ENCODE data around the gene SPATA6L.
A peak's percentile ranks its signal among the peaks of the same experiment; 100 is the strongest.

Gene SPATA6L

DNA sequence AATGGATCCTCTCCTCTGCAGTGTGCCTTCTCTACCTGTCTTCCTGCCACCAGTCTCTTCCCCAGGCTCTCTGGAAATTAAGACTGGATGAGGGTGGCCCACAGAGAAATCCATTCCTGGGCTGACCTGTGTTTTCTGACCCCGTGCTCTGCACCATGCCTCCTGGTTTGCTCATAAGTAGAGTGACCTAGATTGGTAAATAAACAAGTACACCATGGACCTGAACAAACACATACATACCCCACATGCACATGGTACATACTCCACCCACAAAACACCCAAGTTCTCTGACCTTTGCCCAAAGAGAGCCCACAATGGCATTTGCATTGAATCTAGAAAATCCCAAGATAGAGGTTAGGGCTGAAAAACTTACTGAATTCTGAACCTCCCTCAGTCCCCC lies 81.6 kb downstream of the SPATA6L start:
- DNase-seq (ENCODE audit: low spot score), result no peak

DNA sequence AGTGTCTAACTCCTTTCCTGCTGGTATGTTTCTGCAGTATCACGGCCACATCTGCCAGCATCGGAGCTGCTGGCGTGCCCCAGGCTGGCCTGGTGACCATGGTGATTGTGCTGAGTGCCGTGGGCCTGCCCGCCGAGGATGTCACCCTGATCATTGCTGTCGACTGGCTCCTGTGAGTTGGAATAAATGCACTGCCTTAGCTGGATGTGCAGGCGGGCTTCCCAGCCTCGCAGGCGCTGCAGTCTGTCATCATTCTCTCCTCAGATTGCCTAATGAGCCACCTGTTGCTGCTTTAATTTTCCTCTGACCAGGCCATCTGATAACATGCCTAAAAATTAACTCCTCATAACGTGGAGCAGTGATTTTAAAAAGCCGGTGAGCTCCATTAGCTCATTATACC lies 83.3 kb downstream of the SPATA6L start:
- DNase-seq (ENCODE audit: low spot score), result no peak

DNA sequence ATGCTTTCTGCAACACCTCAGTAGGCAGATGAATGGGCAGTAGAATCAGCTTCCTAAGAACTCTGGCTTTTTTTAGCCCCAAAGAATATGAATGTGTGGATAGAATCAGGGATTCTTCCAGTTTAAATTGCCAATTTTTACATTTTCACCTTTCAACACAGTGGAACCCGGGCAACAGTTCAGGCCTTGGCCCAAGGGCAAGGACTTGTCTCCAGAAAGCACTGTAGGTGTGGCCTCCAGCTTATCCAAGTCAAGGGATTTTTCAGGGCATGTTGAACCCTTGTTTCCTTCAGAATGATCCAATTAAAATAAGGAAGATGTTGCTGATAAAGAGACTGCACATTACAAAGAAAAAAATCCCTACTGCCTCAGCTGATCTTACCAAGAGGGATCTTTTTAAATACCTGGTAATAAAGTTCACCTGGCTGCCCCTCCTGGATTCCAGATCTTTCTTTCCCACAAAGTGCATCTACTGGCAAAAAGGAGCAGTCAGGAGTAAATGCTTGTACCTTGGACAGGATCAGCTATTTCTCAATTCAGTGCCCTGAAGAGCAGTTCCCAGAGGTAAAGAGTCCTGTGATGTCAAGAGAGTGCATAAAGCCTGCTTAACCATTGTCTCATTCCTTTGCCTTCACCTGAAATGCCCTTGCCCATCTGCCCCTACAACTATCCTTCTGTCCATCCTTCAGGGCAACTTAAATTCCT lies 84.3 kb downstream of the SPATA6L start:
- DNase-seq (ENCODE audit: low spot score), result no peak

DNA sequence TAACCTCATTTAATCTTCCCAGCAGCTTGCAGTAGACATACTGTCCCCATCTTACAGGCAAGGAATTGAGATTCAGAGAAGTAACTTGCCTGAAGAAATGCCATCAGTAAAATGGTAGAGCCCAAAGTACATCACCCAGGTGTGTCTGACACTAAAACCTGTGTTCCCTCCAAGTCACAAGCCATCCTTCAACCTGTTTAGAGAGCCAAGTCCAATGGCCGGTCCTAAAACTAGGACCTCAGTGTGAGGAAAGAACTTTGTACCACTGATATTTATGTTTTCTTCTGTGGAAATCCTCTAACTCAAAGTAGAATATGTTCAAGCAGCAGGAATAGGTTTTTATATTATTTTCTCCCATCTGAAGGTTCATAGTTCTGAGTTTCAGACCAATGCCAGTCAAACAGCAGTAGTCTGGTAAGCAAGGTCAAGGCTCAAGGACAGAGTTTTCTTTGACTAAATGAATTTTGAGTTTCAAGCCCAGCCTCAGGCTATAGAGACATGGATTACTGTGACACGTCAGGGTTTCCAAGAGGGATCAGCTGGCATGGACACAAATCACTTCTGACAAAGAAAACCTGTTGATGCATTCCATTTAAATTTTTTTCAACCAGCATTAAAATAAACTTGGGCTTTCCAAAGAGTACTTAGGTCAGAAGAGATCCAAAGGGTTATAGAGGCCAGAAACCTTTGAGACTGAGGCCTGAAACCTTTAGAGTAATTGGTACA lies 85.1 kb downstream of the SPATA6L start:
- no peak for DNase-seq (ENCODE audit: low spot score)

DNA sequence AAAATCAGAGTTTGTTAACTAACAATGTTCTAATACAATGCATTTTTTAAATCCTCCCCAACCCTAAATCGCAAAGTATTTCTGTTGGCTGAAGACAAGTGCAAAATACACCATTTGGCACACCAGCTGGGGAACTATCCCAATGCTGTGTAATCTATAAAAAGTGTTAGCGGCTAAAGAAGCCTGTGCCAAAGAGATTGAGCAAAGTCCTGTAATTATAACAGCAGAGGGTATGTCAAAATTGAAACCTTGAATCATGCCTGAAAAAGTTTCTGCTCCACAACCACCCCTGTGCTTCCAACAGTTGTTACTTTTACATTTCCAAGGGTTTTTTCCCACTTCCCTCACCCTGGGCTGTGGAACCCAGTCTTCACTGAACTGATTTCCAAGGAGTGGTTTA lies 87.3 kb downstream of the SPATA6L start:
- no peak for DNase-seq (ENCODE audit: low spot score)

DNA sequence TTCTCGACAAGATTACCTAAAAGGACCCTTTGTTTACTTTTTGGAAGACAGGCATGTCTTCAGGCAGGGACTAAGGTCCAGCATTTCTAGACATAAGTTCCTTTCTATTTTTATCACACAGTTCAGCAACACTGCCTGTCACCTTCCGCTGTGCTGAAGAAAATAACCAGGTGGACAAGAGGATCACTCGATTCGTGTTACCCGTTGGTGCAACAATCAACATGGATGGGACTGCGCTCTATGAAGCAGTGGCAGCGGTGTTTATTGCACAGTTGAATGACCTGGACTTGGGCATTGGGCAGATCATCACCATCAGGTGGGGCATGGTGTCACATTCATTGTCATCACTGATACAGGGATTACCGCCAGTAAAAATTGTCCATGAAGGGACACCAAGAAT lies 89.8 kb downstream of the SPATA6L start:
- no peak for DNase-seq (ENCODE audit: low spot score)

DNA sequence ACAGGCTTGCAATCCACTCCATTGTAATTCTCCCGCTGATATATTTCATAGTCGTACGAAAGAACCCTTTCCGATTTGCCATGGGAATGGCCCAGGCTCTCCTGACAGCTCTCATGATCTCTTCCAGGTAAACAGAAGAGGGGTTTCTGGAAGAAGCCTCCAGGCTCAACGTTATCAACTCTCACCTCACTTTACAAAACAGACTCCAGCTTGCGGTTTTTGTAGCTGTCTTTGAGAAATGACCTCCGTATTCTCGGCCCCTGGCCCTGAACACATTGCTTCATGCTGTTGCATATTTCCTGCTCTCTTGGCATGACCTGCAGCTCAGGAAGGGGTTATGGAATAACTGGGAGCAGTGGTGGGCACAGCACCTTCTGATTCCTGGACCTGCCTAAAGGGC lies 90.3 kb downstream of the SPATA6L start:
- DNase-seq (ENCODE audit: low spot score), result no peak

DNA sequence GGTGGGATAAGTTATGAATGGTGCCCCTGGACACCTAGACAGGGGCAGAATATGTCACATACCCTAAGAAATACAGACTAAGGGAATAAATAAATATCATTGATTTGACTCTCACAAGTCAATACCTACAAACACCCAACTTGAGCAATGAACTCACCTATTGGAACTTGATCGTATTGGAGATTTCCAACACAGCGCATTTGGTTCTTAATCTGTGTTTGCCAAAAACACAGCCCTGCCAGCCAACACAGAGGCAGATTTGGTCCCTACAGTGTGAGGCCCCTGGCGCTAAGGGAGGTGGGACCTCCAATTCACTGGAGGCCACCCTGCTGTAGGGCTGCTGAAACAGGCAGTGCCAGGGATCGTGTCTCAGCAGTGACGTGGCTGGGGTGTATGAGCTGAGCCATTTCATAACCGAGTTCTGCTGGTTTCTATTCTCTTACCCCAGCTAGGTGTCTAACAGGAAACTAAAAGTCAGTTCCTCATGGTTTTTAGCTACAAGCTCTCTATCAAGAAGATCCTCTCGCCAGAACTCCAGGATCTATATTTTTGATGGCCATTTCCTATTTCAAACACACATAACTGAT lies 91.5 kb downstream of the SPATA6L start:
- DNase-seq (ENCODE audit: low spot score), result no peak

DNA sequence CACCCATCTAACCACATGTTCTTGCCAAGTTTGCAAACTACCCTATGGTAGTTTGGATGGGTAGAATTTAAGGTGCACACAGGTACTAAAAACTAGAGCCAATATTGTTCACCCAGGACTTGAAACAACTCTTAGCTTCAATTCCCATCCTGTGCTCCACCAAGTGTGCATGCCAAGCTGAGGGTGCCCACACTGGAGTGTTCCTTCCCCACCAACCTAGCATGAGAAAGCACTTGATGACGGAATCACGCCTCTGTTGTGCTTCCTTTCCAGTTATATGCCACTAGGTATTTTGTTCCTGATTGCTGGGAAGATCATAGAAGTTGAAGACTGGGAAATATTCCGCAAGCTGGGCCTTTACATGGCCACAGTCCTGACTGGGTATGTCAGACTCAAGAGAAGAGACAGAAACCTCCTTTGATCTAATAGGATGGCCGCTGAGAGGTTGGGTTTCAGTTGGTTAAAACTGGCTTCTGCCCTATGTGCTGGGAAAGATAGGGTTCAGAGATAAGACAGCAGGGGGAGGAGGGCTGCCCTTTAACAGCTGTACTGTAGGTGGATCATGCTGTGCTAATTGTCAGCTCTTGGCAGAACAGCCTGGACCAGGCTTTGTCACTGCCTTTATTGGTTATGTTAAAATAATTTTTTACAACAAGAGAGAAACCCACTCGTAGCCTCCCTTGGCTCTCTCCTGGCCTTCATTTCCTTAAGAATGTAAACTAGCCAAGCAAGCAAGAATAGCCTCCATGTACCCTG lies 92.5 kb downstream of the SPATA6L start:
- no peak for DNase-seq (ENCODE audit: low spot score)

DNA sequence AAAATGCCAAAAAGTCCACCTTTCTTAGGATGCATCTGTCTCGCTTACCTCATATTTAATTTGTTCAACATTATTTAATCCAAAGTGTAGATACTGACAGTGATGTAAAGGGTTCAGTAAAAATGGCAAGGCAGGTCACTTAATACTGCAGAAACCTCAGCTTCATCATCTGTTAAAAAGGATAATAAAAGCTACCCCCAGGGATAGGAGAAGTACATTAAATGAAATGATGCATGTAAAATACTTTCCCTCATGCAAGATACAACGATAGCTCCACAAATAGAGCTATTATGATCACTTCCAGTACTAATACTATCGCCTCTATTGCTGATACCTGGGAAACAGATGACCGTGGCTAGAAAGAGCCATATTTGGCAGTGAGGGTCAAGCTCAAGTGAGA lies 93.1 kb downstream of the SPATA6L start:
- DNase-seq (ENCODE audit: low spot score), result no peak

DNA sequence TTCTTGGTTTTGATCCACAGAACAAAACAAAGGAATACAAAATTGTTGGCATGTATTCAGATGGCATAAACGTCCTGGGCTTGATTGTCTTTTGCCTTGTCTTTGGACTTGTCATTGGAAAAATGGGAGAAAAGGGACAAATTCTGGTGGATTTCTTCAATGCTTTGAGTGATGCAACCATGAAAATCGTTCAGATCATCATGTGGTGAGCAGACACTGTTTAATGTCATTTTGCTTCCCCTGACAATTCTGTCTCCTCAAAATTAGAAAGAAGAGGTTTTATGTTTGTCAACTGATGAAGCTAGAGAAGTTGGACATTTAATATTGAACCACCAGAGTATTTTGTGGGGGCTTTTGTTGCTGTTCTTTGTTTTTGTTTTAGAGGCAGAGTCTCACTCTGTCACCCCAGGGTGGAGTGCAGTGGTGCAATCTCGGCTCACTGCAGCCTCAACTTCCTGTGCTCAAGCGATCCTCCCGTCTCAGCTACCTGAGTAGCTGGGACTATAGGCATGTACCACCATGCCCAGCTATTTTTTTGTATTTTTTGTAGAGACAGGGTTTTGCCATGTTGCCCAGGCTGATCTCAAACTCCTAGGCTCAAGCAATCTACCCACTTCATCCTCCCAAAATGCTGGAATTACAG lies 94.0 kb downstream of the SPATA6L start:
- no peak for DNase-seq (ENCODE audit: low spot score)

DNA sequence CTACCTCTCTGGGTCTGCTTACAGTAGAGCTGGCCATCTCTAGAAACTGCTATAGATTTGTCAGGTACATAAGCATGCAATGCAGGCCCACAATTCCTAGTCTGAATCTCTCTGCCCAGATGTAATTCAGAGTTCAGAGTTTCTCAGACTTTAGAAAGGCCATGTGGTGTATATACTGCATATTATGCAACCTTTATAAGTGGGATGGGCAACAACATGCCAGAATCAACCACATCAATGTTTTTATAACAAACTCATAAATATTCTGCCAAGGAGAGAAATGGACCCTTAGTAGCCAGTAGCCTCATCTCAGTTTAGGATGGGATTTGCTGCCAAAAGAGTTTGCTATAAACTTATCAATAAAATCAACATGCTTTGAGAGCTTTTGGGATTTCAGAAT lies 97.2 kb downstream of the SPATA6L start:
- DNase-seq (ENCODE audit: low spot score), result no peak

DNA sequence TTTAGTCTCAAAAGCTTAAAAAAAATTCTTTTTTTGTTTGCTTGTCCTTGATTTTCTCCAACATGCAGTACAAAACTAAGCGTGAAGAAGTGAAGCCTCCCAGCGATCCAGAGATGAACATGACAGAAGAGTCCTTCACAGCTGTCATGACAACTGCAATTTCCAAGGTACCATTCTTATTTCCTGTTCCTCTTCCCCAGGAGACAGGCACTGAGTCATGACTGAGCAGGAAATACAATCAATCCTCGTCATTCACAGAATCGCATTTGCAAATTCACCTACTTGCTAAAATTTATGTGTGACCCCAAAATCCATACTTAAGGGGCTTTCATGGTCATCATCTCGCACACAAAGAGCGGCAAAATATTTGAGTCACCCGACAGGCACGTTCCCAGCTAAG lies 98.7 kb downstream of the SPATA6L start:
- DNase-seq (ENCODE audit: low spot score), result no peak

DNA sequence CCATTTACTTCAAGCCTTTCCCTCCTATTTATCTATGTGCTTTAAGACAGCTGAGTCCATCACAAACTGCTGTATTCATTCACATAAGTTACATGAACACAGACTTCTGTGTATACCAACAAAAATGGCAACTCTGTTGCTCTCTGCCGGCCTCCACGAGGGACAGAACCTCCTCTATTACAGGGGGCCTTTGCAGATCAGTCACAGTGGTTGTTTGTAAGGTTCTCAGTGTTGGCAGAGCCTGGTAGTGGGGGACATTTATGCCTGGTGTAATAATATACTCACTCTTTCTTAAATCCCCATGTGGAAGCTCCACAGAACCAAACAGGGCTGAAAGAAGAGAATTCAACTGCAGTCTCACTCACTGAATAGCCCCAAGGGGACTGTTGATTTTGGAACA lies 99.5 kb downstream of the SPATA6L start:
- no peak for DNase-seq (ENCODE audit: low spot score)

DNA sequence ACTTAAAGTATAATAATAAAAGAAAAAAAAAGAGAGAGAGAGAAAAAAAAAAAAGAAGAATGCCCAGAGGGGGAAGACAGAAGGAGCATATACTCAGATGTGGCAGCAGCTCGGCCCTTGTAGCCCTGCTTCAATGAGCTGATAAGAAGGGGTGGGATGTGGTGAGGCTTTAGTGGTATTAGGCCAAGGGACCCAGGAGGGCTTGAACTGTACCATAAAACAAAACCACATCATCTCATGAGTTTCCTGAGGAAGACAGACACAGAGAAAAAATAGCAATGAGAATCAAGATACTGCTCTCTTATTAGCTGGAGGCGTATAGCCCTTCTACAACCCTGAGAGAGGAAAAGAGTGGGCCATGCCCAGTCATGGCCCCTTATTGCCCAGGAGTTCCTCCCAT lies 103.2 kb downstream of the SPATA6L start:
- no peak for DNase-seq (ENCODE audit: low spot score)

DNA sequence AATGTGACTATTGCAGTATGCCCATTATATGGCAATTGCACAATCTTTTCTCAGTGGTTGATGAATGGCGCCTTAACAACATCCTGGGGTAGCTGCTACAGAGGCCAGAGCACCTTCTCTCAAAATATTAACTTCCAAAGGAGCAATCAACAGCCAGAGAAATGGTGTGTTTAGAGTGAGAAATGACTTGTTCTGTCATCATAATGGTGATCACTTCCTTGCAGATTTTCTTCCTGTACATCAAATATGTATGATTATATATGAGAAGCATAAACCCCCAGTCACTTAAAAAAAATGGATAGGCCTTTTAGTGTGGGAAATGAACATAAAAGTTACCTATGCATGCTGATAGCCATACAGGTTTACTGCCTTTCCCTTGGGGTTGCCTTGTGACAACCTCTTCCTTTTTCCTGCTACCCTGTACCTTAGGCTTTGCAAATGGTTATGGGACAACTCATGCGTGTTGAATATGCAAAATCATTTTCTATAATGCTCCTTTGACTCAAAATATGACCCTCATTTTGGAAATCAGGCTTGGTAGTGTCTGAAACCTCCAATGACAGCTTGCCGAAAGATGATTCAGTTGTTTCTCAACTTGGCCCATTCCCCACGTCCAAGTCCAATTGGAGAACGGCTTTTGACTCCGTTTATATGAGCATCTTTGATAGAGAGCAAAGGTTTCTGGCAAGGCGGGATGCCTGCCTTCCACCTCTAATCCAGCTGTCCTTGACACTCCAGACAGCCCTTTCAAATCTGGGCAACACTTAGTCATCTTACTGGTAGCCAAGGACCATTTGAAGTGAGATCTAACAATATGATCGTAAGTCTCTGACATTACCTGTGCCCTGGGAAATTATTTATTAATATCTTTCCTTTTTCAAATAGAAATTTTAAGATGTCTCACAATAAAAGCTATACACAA lies 106.8 kb downstream of the SPATA6L start:
- DNase-seq (ENCODE audit: low spot score), result no peak

DNA sequence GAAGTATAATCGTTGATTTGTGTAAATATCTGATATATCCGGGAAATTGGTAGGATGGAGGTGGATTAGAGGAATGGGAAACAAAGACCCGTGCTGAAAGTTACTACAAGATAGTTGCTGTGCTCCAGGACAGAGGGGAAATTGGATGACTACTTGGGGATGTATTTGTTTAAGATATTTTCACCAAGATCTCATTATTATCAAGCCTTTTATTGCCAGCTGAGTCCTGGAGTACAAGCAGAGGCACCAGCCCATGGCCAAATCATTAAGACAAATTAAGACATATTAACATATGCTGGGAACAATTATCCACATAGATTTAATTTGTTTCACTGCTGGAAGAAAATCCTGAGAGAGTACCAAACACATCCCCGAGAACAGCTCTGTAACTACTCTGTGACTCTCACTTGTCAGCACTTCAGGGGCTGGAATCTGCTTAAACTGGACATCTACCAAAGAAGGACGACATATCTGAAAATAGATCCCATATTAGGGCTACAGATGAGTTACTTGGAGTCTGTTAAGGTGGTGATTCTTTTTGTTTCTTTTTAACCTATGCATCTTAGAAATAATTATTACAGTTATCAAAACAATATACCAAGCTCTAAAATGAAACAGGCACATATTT lies 107.8 kb downstream of the SPATA6L start:
- DNase-seq (ENCODE audit: low spot score), result no peak

DNA sequence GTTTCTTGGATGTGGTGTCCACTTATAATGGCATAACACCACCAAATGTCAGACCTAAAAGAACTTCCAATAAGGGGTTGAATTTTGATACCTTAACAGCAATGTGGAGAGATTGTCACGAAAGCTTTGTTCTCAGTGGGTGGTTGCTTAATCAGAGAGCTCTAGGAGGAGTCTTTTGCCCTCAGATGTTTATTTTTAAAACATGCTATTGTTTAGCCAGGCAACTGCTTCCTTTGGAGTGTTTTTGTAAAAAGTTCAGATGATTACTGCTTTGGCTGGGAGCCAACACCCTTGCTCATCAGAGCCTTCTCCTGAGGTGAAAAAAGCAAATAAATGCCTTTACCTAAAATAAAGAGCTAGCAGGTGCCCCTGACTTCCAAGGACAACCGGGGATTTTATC lies 111.0 kb downstream of the SPATA6L start:
- peak; percentile 8 for DNase-seq (ENCODE audit: low spot score)

DNA sequence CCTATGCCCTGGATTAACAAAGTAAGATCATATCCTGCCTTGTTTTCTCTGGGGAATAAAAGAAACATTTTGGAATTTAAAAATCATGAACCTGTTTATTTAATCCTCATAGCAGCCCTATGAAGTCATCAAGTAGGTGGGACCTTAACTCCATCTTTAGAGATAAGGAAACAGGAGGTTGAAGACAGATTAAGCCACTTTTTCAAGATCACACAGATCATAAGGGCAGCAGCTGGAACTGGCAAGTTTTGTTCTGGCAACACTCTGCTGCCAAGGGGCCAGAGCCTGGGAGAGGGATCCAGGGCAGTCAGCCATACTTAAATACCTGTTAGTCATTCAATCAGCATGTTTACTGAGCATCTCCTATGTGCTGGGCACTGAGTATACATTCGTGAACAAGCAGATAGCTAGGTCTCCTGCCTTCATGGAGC lies 112.3 kb downstream of the SPATA6L start:
- DNase-seq (ENCODE audit: low spot score), result peak; percentile 8

DNA sequence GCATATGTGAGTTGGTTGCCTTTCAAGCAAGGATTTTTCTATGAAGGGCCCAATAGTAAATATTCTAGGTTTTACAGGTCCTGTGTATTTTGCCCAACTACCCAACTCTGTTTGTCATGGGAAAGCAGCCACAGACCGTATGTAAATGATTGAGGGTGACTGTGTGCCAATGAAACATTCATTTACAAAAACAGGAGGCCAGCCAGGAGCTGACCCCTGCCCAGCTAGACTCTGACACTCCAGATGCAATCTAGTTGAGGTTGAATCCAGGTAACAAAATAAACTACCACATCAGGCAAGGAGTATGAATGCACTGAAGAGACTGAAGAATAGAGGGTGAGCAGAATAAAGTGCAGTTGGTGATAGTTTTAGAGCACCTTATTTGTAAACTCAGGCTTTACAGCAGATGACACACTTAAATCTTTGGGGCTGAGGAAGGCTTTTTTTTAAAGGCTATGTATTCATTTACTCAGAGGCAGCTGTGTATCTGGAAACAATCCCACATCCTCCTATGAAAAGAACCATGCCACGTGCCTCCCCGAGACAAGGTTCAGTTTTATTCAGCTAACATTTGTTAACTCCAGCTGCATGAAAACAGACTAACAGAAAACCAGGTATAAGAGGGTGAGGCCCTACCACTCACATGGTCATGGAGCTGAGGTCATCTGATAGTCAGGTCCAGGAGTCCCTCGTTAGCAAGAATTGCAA lies 115.3 kb downstream of the SPATA6L start:
- no peak for DNase-seq (ENCODE audit: low spot score)
